PC-9 (cell line): ENCODE measurements around the gene ZNF784.

Experiments used
- EZH2 ChIP-seq: fragments of 200-600 bp; sonication (generic); IDR thresholded peaks from 2 replicates; pipeline ENCODE4 v1.8.0; 2017; ENCODE audit warnings: antibody characterized with exemption, low read depth
- TF ChIP-seq, protein P1 (sequence below): fragments of 200-600 bp; sonication (generic); conservative IDR thresholded peaks from 2 replicates; pipeline ENCODE4 v1.6.1; 2017; ENCODE audit warnings: mixed run types, antibody characterized with exemption, mild to moderate bottlenecking, moderate library complexity

DNA sequence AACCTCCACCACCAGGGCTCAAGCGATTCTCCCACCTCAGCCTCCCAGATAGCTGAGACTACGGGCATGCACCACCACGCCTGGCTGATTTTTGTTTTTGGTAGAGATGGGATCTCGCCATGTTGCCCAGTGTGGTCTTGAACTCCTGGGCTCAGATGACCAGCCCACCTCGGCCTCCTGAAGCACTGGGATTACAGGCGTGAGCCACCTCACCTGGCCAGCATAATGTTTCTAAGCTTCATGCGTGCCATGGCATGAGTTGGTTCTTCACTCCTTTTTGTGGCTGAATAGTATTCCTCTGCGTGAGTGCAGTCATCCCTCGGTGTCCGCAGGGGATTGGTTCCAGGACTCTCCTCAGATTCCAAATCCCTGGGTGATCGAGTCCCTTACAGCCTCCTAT lies 39.5 kb downstream of the ZNF784 start:
- TF ChIP-seq EZH2 = no peak
- TF ChIP-seq, protein P1, sequence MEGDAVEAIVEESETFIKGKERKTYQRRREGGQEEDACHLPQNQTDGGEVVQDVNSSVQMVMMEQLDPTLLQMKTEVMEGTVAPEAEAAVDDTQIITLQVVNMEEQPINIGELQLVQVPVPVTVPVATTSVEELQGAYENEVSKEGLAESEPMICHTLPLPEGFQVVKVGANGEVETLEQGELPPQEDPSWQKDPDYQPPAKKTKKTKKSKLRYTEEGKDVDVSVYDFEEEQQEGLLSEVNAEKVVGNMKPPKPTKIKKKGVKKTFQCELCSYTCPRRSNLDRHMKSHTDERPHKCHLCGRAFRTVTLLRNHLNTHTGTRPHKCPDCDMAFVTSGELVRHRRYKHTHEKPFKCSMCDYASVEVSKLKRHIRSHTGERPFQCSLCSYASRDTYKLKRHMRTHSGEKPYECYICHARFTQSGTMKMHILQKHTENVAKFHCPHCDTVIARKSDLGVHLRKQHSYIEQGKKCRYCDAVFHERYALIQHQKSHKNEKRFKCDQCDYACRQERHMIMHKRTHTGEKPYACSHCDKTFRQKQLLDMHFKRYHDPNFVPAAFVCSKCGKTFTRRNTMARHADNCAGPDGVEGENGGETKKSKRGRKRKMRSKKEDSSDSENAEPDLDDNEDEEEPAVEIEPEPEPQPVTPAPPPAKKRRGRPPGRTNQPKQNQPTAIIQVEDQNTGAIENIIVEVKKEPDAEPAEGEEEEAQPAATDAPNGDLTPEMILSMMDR = no peak
